HFFc6 (cell line): ENCODE results near the gene SLC6A8. TPM values are rescaled to one million over a fixed set of nuclear protein-coding genes. Genes with fewer than 3 reads are reported as not detected.

Experiments used
- DNase-seq: peaks from one replicate; pipeline ENCODE4 v3.0.0-alpha.2; 2018
- H3K27ac Mint-ChIP-seq: 2 replicates; pipeline ENCODE4 v1.8.0; 2020; ENCODE audit warnings: mild to moderate bottlenecking, mixed read lengths
- H3K27me3 Mint-ChIP-seq: 2 replicates; pipeline ENCODE4 v1.8.0; 2021; ENCODE audit warnings: mild to moderate bottlenecking, moderate library complexity, mixed read lengths; ENCODE audit not compliant: insufficient read depth
- H3K36me3 Mint-ChIP-seq: 2 replicates; pipeline ENCODE4 v1.8.0; 2021; ENCODE audit warnings: low read depth, mixed read lengths
- H3K4me1 Mint-ChIP-seq: 2 replicates; pipeline ENCODE4 v1.8.0; 2020; ENCODE audit warnings: low read depth, mixed read lengths
- H3K4me3 Mint-ChIP-seq: 2 replicates; pipeline ENCODE4 v1.8.0; 2020; ENCODE audit warnings: mild to moderate bottlenecking, moderate library complexity, mixed read lengths
- H3K9me3 Mint-ChIP-seq: 2 replicates; pipeline ENCODE4 v1.8.0; 2020; ENCODE audit warnings: mild to moderate bottlenecking, mixed read lengths
- total RNA-seq, 6 experiments: library from RNA; stranded (reverse); fragmentation: NEBNext Ultra II Directional; extraction: Animal tissue kit (Norgen Biotek cat#: 25700); gene quantifications; 2 replicates in 1 of 6; 3 replicates in 5 of 6; pipeline ENCODE4 v1.2.3, GENCODE V29; 2021
- TF ChIP-seq, protein P1 (sequence below): fragments of 200-600 bp; sonication (generic); IDR thresholded peaks from 2 replicates; pipeline ENCODE4 v1.5.0; 2021; ENCODE audit warnings: antibody characterized with exemption, mild to moderate bottlenecking

The SLC6A8 gene
- total RNA-seq, 6 experiments from 2014 or later = 14.0 to 33.8 (median 17.7) TPM

DNA sequence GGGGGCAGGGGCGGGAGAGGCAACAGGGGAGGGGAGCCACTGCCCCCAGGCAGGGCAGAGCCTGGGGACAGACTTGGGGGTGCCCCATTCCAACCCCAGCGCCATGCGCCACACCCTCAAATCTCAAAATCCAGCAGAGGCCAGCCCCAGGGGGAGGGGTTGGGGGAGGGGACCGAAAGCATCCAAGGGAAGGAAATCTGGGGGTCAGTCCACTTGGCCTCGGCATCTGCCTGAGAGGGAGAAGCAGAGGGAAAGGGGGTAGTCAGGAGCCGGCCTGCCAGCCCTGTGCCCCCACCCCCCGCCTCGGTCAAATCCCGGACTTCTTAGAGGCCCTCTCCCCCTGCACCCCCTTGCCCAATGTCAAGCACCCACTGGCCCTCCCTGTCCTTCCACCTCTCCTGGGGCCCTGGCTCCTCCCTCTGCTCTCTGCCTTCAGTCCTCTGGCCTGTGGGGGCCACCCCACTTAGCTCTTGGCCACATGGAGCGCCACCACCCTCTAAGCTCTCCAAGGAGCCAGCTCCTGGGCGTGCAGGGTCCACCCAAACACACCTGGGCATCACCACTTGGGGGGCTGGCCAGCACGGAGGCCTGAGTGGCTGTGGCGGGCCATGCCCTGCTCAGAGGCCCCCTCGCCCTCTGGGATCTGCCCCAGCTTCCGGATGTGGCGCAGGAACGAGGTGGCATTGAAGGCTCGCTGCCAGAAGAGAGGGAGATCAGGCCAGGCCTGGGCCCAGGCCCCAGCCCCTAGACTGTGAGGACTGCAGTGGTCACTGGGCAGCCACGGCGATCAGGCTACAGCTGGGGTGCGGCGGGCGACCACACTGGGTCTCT is 17.6 kb upstream of the SLC6A8 start:
- H3K36me3 Mint-ChIP-seq = no peaks in the 10 kb centered on the region
- no peak for DNase-seq
- H3K9me3 Mint-ChIP-seq = no peaks in the 10 kb centered on the region; the same call in 1 of the 2 replicates
- no peaks in the 10 kb centered on the region for H3K4me1 Mint-ChIP-seq
- peaks cover 16% of the 10 kb centered on the region for H3K27me3 Mint-ChIP-seq
- TF ChIP-seq, protein P1, sequence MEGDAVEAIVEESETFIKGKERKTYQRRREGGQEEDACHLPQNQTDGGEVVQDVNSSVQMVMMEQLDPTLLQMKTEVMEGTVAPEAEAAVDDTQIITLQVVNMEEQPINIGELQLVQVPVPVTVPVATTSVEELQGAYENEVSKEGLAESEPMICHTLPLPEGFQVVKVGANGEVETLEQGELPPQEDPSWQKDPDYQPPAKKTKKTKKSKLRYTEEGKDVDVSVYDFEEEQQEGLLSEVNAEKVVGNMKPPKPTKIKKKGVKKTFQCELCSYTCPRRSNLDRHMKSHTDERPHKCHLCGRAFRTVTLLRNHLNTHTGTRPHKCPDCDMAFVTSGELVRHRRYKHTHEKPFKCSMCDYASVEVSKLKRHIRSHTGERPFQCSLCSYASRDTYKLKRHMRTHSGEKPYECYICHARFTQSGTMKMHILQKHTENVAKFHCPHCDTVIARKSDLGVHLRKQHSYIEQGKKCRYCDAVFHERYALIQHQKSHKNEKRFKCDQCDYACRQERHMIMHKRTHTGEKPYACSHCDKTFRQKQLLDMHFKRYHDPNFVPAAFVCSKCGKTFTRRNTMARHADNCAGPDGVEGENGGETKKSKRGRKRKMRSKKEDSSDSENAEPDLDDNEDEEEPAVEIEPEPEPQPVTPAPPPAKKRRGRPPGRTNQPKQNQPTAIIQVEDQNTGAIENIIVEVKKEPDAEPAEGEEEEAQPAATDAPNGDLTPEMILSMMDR = no peak
- H3K4me3 Mint-ChIP-seq = no peak overlapping the region
- H3K27ac Mint-ChIP-seq = no peak overlapping the region

DNA sequence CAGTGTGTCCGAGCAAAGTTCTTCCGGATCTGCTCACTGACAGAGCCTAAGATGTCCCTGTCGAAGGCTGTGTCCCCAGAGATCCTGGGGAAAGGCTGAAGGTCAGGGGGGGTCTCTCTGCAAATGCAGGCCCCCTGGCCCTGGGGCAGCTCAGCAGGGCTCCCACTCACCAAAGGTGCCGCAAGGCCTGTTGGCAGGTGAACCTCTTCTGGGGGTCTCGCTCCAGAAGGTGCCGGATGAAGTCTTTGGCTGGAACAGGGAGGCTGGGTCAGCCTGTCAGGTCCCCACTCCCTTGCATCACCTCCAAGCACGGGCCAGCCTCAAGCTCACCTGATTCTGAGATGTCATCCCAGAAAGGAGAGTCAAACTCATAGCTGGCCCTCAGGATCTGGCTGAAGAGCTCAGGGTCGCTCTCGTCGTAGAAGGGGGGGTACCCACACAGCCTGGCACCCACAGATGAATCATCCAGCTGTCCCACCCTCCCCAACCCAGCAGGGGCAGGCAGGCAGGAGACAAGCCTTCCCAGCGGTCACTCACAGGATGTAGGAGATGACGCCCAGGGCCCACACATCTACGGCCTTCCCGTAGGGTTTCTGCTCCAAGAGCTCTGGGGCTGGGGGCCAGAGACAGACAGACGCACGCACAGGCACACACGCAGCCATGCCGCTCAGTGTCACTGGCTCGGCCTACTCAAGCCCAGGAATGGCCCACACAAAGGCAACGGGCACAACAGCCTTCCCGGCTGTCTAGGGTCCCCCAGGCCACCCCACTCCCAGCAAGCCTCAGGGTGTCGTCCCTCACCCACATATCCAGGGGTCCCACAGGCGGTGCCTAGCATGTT is 16.8 kb upstream of the SLC6A8 start:
- no peak overlapping the region for H3K4me3 Mint-ChIP-seq
- TF ChIP-seq, protein P1 = no peak
- no peak overlapping the region for H3K27ac Mint-ChIP-seq
- H3K36me3 Mint-ChIP-seq = no peaks in the 10 kb centered on the region
- H3K4me1 Mint-ChIP-seq = no peaks in the 10 kb centered on the region
- H3K27me3 Mint-ChIP-seq = peaks cover 16% of the 10 kb centered on the region
- H3K9me3 Mint-ChIP-seq = no peaks in the 10 kb centered on the region; the same call in 1 of the 2 replicates
- no peak for DNase-seq

DNA sequence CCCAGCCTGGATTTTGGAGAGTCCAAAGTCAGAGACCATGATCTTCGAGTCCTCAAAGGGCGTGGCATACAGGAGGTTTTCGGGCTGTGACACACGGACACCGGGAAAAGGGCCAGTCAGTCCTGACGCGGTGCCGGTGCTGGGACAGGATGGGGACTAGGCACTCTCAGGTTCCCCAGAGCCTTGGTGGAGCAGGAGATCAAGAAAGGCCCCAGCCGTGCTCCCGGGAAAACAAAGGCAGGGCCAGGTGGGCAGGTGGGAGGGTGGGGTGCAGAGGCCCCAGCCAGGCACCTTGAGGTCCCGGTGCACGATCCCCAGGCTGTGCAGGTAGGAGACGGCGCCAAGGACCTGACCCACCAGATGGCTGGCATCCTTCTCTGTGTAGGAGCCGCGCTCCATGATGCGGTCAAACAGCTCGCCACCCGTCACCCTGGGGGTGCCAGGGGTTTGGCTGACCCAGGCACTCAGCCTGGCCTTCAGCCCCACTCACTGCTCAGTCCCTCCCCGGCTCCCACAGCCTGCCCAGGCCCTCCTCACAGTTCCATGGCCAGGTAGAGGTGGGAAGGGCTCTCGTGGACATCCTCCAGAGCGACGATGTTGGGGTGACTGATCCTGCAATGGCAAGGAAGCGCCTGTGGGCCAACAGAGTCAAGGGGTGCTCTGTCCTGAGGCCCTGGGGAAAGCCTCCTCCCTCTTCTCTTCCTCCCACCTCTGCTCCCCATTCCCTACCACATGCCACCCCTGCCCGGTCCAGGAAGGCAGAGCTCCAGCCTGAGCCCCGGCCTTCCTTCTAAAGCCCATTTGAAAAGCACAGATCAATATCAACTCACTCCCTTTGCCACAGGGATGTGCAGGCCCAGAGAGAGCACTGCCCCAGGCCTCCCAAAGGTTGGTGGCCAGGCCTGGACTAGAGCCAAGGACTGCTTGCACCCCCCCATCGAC is 15.9 kb upstream of the SLC6A8 start:
- no peak for DNase-seq
- no peaks in the 10 kb centered on the region for H3K36me3 Mint-ChIP-seq
- peaks cover 13% of the 10 kb centered on the region for H3K27me3 Mint-ChIP-seq
- no peak overlapping the region for H3K27ac Mint-ChIP-seq
- no peaks in the 10 kb centered on the region; the same call in 1 of the 2 replicates for H3K9me3 Mint-ChIP-seq
- H3K4me3 Mint-ChIP-seq = no peak overlapping the region
- no peaks in the 10 kb centered on the region for H3K4me1 Mint-ChIP-seq
- TF ChIP-seq, protein P1 = no peak

DNA sequence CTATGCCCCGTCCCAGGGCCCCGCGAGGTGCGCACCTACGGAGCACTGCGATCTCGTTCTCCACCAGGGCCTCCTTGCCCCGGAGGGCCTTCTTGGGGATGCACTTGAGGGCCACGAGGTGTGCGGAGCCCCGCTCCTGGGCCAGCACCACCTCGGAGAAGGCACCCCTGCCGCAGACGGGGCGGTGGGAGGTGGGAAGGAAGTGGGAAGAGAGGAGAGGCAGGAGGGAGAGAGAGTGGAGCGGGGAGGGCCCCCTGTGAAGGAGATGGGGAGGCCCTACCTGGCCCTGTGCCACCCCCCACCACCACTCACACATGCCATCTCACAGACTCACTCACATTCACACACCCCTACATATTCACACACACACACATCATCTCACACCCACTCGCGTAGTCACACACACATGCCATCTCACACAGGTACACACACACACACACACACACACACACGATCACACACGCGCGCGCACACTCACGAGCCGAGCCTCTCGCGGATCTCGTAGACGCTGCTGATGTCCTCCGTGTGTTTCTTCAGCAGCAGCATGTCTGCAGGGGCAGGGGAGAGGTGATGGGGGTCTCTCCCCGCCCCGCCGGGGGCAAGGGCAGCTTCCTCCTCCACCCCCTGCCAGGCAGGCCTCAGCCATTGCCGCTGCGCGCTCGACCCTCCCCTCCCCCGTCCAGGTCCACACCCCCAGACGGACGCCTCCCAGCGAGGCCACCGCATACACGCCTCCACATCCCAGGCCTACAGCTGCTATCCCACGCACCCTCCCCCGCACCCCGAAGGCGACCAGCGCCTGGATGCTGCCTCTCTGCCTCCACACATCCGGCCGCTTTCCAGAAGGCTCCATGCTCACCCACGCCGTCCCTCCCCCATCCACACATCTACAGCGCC is 14.9 kb upstream of the SLC6A8 start:
- H3K27ac Mint-ChIP-seq = no peak overlapping the region
- no peak overlapping the region for H3K4me3 Mint-ChIP-seq
- TF ChIP-seq, protein P1 = no peak
- H3K36me3 Mint-ChIP-seq = no peaks in the 10 kb centered on the region
- H3K9me3 Mint-ChIP-seq = no peaks in the 10 kb centered on the region; the same call in 1 of the 2 replicates
- no peaks in the 10 kb centered on the region for H3K4me1 Mint-ChIP-seq
- H3K27me3 Mint-ChIP-seq = peaks cover 11% of the 10 kb centered on the region
- no peak for DNase-seq
